Measurements from ENCODE around the gene SFTA2. TPM values are rescaled to one million over a fixed set of nuclear protein-coding genes. Genes with fewer than 3 reads are reported as not detected.

SFTA2 gene
- total RNA-seq, 1 experiment from 2014 or later: not detected

DNA sequence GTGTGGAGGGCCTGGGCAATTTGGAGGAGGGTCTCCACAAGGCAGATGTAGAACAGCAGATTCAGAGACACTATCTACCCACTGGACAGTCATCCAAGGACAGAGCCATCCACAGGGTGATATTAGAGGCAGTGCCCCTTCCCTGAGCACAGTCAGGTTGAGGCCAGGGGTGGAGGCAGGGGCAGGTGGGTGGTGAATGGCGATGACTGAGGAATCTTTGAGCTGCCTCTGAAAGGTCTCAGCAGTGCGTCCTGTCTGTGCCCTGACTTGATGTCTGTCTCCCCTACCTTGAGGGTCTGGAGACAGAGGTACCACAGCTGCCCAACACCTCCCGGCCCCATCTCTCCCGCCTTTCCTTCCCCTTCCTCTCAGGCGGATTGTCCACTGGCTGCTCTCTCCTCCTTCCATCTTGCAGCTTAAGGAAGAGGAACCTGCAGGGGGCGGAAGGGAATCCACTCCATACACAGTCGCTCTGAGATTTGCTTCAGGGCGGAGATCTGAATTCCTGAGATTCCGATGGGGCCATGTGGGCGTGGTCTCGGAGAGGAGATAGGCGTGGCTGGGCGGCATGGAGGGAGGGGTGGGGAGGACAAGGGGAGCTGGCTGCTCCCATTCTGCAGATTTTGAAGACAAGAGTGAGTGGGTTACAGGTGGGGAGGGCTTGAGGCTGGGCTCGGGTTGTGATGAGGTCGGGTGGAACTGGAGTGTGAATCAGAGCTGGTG, 10.5 kb upstream of the SFTA2 start (continued):
- TF ChIP-seq, protein P1, sequence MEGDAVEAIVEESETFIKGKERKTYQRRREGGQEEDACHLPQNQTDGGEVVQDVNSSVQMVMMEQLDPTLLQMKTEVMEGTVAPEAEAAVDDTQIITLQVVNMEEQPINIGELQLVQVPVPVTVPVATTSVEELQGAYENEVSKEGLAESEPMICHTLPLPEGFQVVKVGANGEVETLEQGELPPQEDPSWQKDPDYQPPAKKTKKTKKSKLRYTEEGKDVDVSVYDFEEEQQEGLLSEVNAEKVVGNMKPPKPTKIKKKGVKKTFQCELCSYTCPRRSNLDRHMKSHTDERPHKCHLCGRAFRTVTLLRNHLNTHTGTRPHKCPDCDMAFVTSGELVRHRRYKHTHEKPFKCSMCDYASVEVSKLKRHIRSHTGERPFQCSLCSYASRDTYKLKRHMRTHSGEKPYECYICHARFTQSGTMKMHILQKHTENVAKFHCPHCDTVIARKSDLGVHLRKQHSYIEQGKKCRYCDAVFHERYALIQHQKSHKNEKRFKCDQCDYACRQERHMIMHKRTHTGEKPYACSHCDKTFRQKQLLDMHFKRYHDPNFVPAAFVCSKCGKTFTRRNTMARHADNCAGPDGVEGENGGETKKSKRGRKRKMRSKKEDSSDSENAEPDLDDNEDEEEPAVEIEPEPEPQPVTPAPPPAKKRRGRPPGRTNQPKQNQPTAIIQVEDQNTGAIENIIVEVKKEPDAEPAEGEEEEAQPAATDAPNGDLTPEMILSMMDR (IDR thresholded peaks at IDR 0.05 in 2 of 3, conservative IDR thresholded peaks at IDR 0.05 in 1 of 3; ENCODE audit: borderline replicate concordance in 1 of 3, insufficient read depth in 1 of 3, low read depth in 2 of 3, low read length in 2 of 3): peak; percentile 64 to 83 (median 64); a peak in 5 of 6 replicates
- TF ChIP-seq RAD21 (IDR thresholded peaks at IDR 0.05; ENCODE audit: low read depth): peak; percentile 67

DNA sequence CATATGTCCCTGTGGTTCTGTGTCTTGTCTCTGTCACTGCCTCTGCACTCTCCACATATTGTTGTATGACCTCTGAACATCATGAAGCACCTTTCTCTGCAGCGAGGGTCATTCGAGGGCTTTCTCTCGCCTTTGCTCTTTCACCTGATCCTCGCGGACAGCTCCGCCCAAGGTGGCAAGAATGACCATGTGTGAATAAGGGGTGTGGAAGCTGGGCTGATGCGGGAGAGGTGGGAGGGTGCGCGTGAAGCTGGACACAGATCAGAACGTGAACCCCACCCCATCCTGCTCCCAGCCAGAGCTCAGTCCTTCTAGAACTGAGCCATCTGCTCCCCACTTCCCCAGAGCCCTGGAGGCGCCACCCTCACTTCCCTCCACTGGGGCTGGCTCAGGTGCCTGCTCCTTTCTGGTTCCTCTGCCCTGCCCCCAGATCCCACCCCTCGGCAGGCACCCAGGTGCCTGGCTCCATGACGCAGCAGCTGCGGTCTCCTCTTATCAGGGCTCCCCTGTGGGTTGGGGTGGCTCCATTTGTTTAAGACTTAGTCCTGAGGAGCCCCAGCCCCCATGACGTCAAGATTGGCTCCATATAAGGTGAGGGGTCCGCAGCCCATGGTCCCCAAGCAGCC, 8.5 kb upstream of the SFTA2 start, which contains the start of gene MUCL3:
Gene MUCL3, plus strand, starts transcription at position 613 of the 626 bp plus-strand sequence. CDS start 27 bp downstream, outside the sequence.
- no peak within 1 kb of the TSS for H3K4me3 ChIP-seq (replicated peaks in 1 of 2; ENCODE audit: low read depth in 1 of 2, low read length in 2 of 2)
- POLR2A ChIA-PET: no interaction called here
- DNase-seq (ENCODE audit: low read depth, low spot score) (no peak), ATAC-seq (no peak)
- H3K36me3 ChIP-seq (ENCODE audit: control insufficient read depth in 1 of 2, insufficient read depth in 2 of 2, low read length in 2 of 2): no peaks in the 10 kb centered on the region
- no peak within 1 kb of the TSS for H3K27ac ChIP-seq (ENCODE audit: low read depth, low read length)
- H3K79me2 ChIP-seq (ENCODE audit: insufficient read depth, low read length): no peaks in the 10 kb centered on the region
- CTCF ChIA-PET: interaction anchor here (1.1 kb wide), 1 partner anchor 9 kb away, joined by 3 read pairs; the partner anchor contains the start of gene SFTA2
- RAD21 ChIA-PET (ENCODE audit: low non-redundant PET in 1 of 2, low total read pairs in 2 of 2, uncharacterized antibody in 2 of 2, unreplicated experiment in 2 of 2): no interaction called here
- no peaks in the 10 kb centered on the region for H3K9me3 ChIP-seq (ENCODE audit: control insufficient read depth in 1 of 2, insufficient read depth in 1 of 2, low read depth in 1 of 2, low read length in 2 of 2)
- H3K27me3 ChIP-seq (ENCODE audit: insufficient read depth, low read length): no peaks in the 10 kb centered on the region
- BruUV-seq (replicated peaks): no TSS peak
- H2AFZ ChIP-seq (ENCODE audit: low read depth, low read length, poor library complexity, severe bottlenecking): no peak within 1 kb of the TSS
- no peak within 1 kb of the TSS for H3K9ac ChIP-seq (ENCODE audit: low read length)
- H4K20me1 ChIP-seq (ENCODE audit: insufficient read depth): no peaks in the 10 kb centered on the region
- peak within 1 kb of the TSS; percentile 81 for H3K4me2 ChIP-seq (ENCODE audit: low read length)
- intact Hi-C loops (cut with micrococcal nuclease): no loop called here
- H3K4me1 ChIP-seq (ENCODE audit: control insufficient read depth in 1 of 2, insufficient read depth in 2 of 2, low read length in 2 of 2): peaks cover 14 to 19% of the 10 kb centered on the region in 2 experiments
- TF ChIP-seq ELF1 (IDR thresholded peaks at IDR 0.05; ENCODE audit: borderline replicate concordance, low read depth) (no peak), TCF7L2 (IDR thresholded peaks at IDR 0.05; ENCODE audit: borderline replicate concordance, extremely low read depth, insufficient read depth, insufficient read length) (no peak), POLR2AphosphoS5 (IDR thresholded peaks at IDR 0.05; ENCODE audit: low read depth, low read length) (no peak), CEBPB (IDR thresholded peaks at IDR 0.05; ENCODE audit: low read depth) (no peak), YY1 (IDR thresholded peaks at IDR 0.05; ENCODE audit: extremely low read depth, insufficient replicate concordance, low read depth, low read length) (no peak), FOSL1 (IDR thresholded peaks at IDR 0.05; ENCODE audit: low read depth) (no peak), RAD21 (IDR thresholded peaks at IDR 0.05; ENCODE audit: low read depth) (no peak), SRF (IDR thresholded peaks at IDR 0.05; ENCODE audit: low read depth) (no peak)
- TF ChIP-seq, protein P2, sequence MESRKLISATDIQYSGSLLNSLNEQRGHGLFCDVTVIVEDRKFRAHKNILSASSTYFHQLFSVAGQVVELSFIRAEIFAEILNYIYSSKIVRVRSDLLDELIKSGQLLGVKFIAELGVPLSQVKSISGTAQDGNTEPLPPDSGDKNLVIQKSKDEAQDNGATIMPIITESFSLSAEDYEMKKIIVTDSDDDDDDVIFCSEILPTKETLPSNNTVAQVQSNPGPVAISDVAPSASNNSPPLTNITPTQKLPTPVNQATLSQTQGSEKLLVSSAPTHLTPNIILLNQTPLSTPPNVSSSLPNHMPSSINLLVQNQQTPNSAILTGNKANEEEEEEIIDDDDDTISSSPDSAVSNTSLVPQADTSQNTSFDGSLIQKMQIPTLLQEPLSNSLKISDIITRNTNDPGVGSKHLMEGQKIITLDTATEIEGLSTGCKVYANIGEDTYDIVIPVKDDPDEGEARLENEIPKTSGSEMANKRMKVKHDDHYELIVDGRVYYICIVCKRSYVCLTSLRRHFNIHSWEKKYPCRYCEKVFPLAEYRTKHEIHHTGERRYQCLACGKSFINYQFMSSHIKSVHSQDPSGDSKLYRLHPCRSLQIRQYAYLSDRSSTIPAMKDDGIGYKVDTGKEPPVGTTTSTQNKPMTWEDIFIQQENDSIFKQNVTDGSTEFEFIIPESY (IDR thresholded peaks at IDR 0.05; ENCODE audit: extremely low read depth, insufficient replicate concordance, low read length): no peak
- TF ChIP-seq, protein P3, sequence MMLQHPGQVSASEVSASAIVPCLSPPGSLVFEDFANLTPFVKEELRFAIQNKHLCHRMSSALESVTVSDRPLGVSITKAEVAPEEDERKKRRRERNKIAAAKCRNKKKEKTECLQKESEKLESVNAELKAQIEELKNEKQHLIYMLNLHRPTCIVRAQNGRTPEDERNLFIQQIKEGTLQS (IDR thresholded peaks at IDR 0.05): no peak
- TF ChIP-seq, protein P1 (IDR thresholded peaks at IDR 0.05 in 2 of 3, conservative IDR thresholded peaks at IDR 0.05 in 1 of 3; ENCODE audit: borderline replicate concordance in 1 of 3, insufficient read depth in 1 of 3, low read depth in 2 of 3, low read length in 2 of 3): no peak
- H3K9me2 ChIP-seq (ENCODE audit: insufficient read depth): no peaks in the 10 kb centered on the region
